HG03378 (cell line): ENCODE measurements around the gene OR13A1.
"Not testable (repeated sequence)": the region's sequence is repeated elsewhere in the genome, so short reads cannot be mapped to it uniquely, and the experiment has no call there.

Source experiments
- ATAC-seq: cut with Tn5 transposase; IDR thresholded peaks from one replicate; pipeline ENCODE4 v1.9.1; 2021; ENCODE audit warnings: mild to moderate bottlenecking, moderate library complexity; ENCODE audit not compliant: unreplicated experiment

The OR13A1 gene, protein sequence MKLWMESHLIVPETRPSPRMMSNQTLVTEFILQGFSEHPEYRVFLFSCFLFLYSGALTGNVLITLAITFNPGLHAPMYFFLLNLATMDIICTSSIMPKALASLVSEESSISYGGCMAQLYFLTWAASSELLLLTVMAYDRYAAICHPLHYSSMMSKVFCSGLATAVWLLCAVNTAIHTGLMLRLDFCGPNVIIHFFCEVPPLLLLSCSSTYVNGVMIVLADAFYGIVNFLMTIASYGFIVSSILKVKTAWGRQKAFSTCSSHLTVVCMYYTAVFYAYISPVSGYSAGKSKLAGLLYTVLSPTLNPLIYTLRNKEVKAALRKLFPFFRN

DNA sequence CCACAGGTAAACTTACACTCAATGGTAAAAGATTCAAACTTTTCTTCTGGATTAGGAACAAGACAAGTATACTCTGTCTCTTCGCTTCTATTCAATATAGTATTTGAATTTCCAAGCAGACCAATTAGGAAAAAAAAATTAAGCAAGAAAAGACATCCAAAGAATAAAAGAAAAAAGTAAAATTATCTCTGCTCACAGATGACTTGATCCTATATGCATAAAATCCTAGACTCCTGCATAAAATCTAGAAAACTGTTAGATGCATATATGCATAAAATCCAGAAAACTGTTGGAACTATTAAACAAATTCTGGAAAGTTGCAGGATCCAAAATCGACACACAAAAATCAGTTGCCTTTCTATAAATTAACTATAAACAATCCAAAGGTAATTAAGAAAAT, at the start of gene OR13A1:
Gene OR13A1 (minus strand): TSS at position 101 of the 400 bp plus-strand sequence. CDS start 11,186 bp downstream, outside the sequence.
- no peak for ATAC-seq

DNA sequence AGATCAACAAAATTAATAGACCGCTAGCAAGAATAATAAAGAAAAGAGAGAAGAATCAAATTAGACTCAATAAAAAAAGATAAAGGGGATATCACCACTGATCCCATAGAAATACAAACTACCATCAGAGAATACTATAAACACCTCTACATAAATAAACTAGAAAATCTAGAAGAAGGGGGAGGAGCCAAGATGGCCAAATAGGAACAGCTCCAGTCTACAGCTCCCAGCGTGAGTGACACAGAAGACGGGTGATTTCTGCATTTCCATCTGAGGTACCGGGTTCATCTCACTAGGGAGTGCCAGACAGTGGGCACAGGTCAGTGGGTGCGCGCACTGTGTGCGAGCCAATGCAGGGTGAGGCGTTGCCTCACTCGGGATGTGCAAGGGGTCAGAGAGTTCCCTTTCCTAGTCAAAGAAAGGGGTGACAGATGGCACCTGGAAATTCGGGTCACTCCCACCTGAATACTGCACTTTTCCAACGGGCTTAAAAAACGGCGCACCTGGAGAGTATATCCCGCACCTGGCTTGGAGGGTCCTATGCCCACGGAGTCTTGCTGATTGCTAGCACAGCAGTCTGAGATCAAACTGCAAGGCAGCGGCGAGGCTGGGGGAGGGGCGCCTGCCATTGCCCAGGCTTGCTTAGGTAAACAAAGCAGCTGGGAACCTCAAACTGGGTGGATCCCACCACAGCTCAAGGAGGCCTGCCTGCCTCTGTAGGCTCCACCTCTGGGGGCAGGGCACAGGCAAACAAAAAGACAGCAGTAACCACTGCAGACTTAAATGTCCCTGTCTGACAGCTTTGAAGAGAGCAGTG, 46.8 kb upstream of the OR13A1 start:
- not testable (repeated sequence) for ATAC-seq

DNA sequence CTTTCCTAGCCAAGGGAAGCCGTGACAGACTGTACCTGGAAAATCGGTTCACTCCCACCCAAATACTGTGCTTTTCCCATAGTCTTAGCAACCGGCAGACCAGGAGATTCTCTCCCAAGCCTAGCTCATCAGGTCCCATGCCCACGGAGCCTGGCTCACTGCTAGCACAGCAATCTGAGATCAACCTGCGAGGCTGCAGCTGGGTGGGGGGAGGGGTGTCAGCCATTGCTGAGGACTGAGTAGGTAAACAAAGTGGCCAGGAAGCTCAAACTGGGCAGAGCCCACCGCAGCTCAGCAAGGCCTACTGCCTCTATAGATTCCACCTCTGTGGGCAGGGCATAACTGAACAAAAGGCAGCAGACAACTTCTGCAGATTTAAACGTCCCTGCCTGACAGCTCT, 43.6 kb upstream of the OR13A1 start:
- not testable (repeated sequence) for ATAC-seq

DNA sequence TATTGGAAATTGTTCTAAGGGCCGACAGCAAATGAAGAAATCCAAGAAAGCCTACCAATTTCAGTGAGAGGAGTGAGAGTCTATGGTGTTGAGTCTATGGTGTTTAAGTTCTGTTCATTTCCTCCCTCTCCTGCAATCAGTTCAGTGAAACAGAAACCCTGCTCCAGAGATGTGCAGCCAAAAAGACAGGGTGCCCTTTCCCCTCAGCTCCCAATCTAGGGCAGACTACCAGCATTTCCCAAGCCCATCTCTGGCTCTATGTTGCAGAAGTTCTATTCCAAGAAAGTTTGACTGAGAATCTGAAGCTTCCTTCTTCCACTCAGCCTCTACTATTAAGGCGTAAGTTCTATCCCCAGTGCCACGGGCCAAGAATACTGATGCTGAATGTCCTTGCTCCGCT, 40.1 kb upstream of the OR13A1 start:
- ATAC-seq: no peak

DNA sequence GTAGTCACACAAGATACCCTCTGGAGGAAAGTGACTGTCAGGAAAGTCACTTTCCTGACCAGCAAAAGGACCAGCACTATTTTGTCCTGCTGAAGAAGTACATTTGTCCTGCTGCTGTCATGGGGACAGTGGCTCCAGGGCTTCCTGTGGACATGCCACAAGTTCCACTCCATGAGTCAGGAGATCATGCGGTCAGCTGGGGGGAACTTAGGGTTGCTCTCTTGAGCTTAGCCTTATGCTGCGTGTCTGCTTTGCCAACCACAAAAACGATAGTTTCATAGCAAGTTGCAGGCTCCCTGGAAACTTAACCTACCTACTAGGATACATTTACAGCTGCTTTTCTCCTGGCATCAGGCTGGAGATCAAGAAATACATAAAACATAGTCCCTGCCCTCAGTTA, 38.9 kb upstream of the OR13A1 start:
- no peak for ATAC-seq

DNA sequence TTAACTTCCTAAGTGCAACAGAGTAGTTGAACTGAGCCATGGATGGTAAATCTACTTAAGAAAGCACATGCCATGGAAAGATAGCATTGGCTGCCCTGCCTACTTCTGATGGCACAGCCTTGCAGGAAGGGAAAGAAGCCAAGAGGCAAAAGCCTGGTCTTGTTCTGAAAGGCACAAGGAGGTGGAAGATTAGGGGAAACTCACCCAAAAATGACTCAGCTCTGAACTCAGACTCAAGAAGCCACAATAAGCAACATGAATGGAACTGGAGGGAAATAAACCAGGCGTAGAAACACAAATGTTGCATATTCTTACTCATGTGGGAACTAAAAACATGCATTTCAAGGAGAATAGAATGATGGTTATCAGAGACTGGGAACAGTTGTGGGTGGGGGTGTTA, 37.8 kb upstream of the OR13A1 start:
- peak; percentile 55 for ATAC-seq

DNA sequence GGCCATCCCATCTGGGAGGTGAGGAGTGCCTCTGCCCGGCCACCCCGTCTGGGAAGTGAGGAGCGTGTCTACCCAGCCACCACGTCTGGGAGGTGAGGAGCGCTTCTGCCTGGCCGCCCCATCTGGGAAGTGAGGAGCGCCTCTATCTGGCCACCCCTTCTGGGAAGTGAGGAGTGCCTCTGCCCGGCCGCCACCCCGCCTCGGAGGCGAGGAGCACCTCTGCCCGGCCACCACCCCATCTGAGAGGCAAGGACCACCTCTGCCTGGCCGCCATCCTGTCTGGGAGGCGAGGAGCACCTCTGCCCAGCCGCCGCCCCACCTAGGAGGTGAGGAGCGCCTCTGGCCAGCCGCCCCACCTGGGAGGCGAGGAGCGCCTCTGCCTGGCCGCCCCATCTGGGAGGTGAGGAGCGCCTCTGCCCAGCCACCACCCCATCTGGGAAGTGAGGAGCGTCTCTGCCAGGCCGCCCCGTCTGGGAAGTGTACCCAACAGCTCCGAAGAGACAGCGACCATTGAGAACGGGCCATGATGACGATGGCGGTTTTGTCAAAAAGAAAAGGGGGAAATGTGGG, 32.9 kb upstream of the OR13A1 start:
- not testable (repeated sequence) for ATAC-seq

DNA sequence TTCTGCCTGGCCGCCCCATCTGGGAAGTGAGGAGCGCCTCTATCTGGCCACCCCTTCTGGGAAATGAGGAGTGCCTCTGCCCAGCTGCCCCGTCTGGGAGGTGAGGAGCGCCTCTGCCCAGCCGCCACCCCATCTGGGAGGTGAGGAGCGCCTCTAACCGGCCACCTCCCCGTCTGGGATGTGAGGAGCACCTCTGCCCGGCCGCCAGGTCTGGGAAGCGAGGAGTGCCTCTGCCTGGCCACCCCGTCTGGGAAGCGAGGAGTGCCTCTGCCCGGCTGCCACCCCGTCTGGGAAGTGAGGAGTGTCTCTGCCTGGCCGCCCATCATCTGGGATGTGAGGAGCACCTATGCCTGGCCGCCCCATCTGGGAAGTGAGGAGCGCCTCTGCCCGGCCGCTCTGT, 32.1 kb upstream of the OR13A1 start:
- not testable (repeated sequence) for ATAC-seq

DNA sequence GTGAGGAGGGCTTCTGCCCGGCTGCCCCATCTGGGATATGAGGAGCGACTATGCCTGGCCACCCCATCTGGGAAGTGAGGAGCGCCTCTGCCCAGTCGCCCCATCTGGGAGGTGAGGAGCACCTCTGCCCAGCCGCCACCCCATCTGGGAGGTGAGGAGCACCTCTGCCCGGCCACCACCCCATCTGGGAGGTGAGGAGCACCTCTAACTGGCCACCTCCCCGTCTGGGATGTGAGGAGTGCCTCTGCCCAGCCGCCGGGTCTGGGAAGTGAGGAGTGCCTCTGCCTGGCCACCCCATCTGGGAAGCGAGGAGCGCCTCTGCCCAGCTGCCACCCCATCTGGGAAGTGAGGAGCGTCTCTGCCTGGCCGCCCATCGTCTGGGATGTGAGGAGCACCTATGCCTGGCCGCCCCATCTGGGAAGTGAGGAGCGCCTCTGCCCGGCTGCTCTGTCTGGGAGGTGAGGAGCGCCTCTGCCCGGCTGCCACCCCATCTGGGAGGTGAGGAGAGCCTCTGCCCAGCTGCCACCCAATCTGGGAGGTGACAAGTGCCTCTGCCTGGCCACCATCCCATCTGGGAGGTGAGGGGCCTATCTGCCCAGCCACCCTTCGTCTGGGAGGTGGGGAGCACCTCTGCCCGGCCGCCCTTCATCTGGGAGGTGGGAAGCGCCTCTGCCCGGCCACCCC, 31.4 kb upstream of the OR13A1 start:
- not testable (repeated sequence) for ATAC-seq

DNA sequence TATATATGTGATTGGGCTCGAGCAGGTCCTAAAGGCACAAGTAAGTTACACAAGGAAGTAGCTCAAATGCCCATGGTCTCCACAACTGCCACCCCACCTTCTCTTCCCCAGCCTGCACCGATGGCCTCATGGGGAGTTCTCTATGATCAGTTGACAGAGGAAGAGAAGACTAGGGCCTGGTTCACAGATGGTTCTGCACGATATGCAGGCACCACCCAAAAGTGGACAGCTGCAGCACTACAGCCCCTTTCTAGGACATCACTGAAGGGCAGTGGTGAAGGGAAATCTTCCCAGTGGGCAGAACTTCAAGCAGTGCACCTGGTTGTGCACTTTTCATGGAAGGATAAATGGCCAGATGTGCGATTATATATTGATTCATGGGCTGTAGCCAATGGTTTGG, 25.0 kb upstream of the OR13A1 start:
- ATAC-seq: not testable (repeated sequence)

DNA sequence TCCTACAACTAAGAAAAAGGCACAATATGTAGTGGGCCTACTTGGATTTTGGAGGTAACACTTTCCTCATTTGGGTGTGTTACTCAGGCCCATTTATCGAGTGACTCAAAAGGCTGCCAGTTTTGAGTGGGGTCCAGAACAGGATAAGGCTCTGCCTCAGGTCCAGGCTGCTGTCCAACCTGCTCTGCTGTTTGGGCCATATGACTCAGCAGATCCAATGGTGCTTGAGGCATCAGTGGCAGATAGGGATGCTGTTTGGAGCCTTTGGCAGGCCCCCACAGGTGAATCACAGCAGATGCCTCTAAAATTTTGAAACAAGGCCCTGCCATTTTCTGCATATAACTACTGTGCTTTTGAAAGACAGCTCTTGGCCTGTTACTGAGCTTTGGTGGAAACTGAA, 24.5 kb upstream of the OR13A1 start:
- ATAC-seq: no peak

DNA sequence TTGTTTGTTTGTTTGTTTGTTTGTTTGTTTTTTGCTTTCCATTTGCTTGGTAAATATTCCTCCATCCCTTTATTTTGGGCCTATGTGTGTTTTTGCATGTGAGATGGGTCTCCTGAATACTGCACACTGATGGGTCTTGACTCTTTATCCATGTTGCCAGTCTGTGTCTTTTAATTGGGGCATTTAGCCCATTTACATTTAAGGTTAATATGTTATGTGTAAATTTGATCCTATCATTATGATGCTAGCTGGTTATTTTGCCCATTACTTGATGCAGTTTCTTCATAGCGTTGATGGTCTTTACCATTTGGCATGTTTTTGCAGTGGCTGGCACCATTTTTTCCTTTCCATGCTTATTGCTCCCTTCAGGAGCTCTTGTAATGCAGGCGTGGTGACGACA, 16.4 kb upstream of the OR13A1 start:
- not testable (repeated sequence) for ATAC-seq

DNA sequence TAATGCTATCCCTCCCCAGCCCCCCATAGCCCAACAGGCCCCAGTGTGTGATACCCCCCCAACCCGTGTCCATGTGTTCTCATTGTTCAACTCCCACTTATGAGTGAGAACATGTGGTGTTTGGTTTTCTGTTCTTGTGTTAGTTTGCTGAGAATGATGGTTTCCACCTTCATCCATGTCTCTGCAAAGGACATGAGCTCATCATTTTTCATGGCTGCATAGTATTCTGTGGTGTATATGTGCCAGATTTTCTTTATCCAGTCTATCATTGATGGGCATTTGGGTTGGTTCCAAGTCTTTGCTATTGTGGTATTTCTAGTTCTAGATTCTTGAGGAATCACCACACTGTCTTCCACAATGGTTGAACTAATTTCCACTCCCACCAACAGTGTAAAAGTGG, 11.5 kb upstream of the OR13A1 start:
- not testable (repeated sequence) for ATAC-seq

DNA sequence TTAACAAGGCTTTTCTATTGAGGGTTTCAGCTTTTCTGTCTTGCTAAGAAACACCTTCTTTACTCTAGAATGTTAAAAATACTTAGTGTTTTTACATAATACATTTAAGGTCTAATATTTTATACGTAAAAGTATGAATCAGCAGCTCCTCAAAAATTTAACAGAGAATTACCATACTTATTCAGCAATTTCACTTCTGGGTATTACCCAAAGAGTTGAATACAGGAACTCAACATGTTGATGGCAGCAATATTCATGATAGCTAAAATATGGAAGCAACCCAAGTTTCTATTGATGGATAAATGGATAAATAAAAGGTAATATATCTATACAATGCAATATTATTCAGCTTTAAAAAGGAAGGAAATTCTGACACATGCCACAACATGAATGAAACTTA, 9.7 kb upstream of the OR13A1 start:
- no peak for ATAC-seq

DNA sequence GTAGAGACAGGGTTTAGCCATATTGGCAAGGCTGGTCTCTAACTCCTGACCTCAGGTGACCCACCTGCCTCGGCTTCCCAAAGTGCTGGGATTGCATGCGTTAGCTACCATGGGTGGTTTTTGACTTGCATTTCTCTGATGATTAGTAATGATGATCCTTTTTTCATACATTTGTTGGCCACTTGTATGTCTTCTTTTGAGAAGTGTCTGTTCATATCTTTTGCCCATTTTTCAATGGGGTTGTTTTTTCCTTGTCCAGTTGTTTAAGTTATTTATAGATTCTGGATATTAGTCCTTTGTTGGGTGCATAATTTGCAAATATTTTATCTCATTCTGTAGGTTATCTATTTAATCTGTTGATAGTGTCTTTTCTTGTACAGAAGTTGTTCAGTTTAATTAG, 4.3 kb upstream of the OR13A1 start:
- ATAC-seq: no peak

DNA sequence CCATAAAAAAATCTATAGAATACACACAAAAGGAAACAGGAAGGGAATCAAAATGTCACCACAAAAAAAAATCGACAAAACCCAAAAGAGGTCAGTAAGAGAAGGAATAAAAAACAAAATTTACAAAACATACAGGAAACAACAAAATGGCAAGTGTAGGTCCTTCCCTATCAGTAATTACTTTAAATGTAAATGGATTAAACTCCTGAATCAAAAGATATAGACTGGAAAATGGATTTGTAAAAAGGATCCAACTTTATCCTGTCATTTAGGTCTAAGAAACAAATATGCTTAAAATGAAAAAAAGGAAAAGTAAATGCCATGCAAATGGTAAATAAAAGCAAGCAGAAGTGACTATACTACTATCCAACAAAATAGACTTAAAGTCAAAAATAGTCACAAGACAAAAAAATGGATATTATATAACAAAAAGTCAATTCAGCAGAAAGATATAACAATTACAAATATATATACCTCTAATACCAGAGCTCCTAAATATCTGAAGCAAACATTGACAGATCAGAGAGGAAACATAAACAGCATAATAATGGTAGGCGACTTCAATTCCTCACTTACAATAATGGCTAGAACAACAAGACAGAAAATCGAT, 2.0 kb downstream of the OR13A1 start:
- ATAC-seq: no peak

DNA sequence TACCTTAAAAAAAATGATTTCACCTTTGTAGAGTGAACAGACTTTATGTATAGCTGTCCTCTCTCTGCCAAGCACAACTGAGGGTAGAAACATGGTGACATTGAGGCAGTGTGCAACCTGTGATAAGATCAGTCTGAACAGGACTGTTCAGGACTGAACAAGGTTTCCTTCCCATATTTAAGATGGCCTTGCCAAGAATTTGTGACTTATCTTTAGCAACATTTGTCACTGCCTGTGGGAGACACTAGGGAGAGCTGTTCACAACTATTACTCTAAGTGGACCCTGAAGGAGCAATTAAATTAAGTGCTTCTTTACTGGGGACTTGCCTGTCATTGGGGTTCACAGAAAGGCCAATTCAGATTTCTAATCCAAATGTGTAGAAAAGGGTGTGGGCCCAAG, 6.7 kb downstream of the OR13A1 start:
- no peak for ATAC-seq

DNA sequence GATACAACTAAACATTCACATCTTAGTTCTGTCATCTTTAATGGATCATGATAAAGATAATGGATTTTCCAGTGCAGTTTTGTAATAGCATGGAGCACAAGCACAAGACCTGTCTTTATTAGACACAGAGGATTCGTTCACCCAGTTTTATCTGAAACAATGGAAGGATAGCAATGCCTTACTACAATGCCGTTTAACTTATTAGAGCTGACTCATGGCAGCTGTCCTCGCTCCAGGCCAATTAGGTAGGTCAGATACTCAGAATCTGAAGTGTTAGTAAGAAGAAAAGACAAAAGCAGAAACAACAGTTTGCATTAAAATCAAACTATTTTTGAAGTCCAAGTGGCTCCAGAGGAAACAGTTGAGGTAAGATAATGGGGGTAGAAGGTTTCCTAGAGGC, 12.8 kb downstream of the OR13A1 start:
- ATAC-seq: no peak

DNA sequence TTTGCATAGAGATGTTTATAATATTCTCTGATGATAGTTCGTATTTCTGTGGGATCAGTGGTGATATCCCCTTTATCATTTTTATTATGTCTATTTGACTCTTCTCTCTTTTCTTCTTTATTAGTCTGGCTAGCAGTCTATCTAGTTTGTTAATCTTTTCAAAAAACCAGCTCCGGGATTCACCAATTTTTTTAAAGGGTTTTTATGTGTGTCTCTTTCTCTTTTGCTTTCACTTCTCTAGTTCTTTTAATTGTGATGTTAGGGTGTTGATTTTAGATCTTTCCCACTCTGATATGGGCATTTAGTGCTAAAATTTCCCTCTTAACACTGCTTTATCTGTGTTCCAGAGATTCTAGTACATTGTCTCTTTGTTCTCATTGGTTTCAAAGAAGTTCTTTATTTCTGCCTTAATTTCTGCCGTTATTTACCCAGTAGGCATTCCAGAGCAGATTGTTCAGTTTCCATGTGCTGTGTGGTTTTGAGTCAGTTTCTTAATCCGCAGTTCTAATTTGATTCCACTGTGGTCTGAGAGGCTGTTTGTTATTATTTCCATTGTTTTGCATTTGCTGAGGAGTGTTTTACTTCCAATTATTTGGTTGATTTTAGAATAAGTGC, 17.0 kb downstream of the OR13A1 start:
- not testable (repeated sequence) for ATAC-seq

DNA sequence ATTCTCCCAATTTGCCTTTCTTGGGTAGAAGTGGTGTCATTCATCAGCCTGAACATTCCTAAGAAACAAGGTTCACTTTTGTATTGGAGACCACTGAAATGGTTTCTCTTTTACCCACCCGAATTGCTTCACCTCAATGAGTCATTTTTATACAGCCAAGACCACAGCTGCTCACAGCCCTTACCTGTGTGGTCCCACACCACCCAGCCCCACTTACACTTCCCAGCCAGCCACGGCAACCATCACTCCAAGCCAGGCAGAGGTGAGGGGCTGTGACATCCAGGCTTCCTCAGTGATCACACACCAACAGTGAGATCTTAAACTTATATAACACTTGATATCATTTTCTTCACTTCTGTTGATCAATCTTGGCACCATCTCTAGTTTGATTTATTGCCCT, 20.7 kb downstream of the OR13A1 start:
- ATAC-seq: no peak
